Inferior parietal cortex (tissue), 1 donor: Measurements from ENCODE around the gene CTNNA3.

Experiments
- DNase-seq: peaks from one replicate; pipeline ENCODE4 v3.0.0-alpha.2; 2016; ENCODE audit errors: extremely low spot score

Gene CTNNA3

GRCh38 chr10:66819691-66820090, 876.3 kb downstream of the CTNNA3 start:
- DNase-seq, result no peak

- DNase-seq, result no peak
Measured at GRCh38 chr10:66813122-66813521, 882.9 kb downstream of the CTNNA3 start.

- no peak for DNase-seq
Measured at GRCh38 chr10:66811211-66811610, 884.8 kb downstream of the CTNNA3 start.

GRCh38 chr10:66809402-66809801, 886.6 kb downstream of the CTNNA3 start:
- DNase-seq, result no peak

- no peak for DNase-seq
Measured at GRCh38 chr10:66805612-66806011, 890.4 kb downstream of the CTNNA3 start.

- DNase-seq, result no peak
Measured at GRCh38 chr10:66804962-66805361, 891.0 kb downstream of the CTNNA3 start.

GRCh38 chr10:66803174-66803573, 892.8 kb downstream of the CTNNA3 start:
- no peak for DNase-seq

- DNase-seq, result no peak
Measured at GRCh38 chr10:66799474-66799873, 896.5 kb downstream of the CTNNA3 start.

GRCh38 chr10:66795866-66796265, 900.1 kb downstream of the CTNNA3 start:
- no peak for DNase-seq

GRCh38 chr10:66792441-66792840, 903.6 kb downstream of the CTNNA3 start:
- no peak for DNase-seq

- DNase-seq, result no peak
Measured at GRCh38 chr10:66788178-66788987, 907.6 kb downstream of the CTNNA3 start.

GRCh38 chr10:66786709-66787108, 909.3 kb downstream of the CTNNA3 start:
- DNase-seq, result no peak

- DNase-seq, result no peak
Measured at GRCh38 chr10:66784770-66785169, 911.2 kb downstream of the CTNNA3 start.

- no peak for DNase-seq
Measured at GRCh38 chr10:66783316-66783715, 912.7 kb downstream of the CTNNA3 start.

- no peak for DNase-seq
Measured at GRCh38 chr10:66782776-66783175, 913.2 kb downstream of the CTNNA3 start.

- no peak for DNase-seq
Measured at GRCh38 chr10:66782144-66782543, 913.9 kb downstream of the CTNNA3 start.

GRCh38 chr10:66780796-66781195, 915.2 kb downstream of the CTNNA3 start:
- DNase-seq, result no peak

- DNase-seq, result no peak
Measured at GRCh38 chr10:66778351-66778750, 917.6 kb downstream of the CTNNA3 start.

GRCh38 chr10:66777665-66778064, 918.3 kb downstream of the CTNNA3 start:
- no peak for DNase-seq

GRCh38 chr10:66773472-66773817, 922.5 kb downstream of the CTNNA3 start:
- DNase-seq, result no peak

- no peak for DNase-seq
Measured at GRCh38 chr10:66772548-66773471, 923.2 kb downstream of the CTNNA3 start.

- DNase-seq, result no peak
Measured at GRCh38 chr10:66767707-66768106, 928.3 kb downstream of the CTNNA3 start.

GRCh38 chr10:66762218-66762729, 933.7 kb downstream of the CTNNA3 start:
- DNase-seq, result no peak
